ENCODE data around the gene GCLM. TPM values are rescaled to one million over a fixed set of nuclear protein-coding genes. Genes with fewer than 3 reads are reported as not detected.

GCLM gene
- total and polyA plus RNA-seq, 2 of the 4 experiments (the other 2 are of a cell fraction), result 15.5 to 20.1 TPM

GRCh38 chr1:93888900-93889299 lies 20.3 kb downstream of the GCLM start:
- no peak overlapping the region for H2BK20ac ChIP-seq (ENCODE audit: low read depth, low read length)
- H3K36me3 ChIP-seq (ENCODE audit: control insufficient read depth, insufficient read depth, low read length), result peaks cover 11% of the 10 kb centered on the region
- H3K4ac ChIP-seq (ENCODE audit: low read depth, low read length), result no peak overlapping the region
- no peak overlapping the region for H3K27ac ChIP-seq (ENCODE audit: insufficient read depth, low read length)
- H2BK5ac ChIP-seq (ENCODE audit: low read depth, low read length, poor library complexity, severe bottlenecking), result no peak overlapping the region
- no peak for TF ChIP-seq FOS (IDR thresholded peaks at IDR 0.05; ENCODE audit: low read depth, low read length)
- no peak for TF ChIP-seq RAD21 (IDR thresholded peaks at IDR 0.05; ENCODE audit: low read length)
- no peak for TF ChIP-seq MXI1 (IDR thresholded peaks at IDR 0.05; ENCODE audit: borderline replicate concordance, low read depth, low read length)
- TF ChIP-seq RCOR1 (IDR thresholded peaks at IDR 0.05; ENCODE audit: insufficient replicate concordance, low read length), result no peak
- no peak for TF ChIP-seq POLR2A (IDR thresholded peaks at IDR 0.05; ENCODE audit: low read depth, low read length)
- no peak for TF ChIP-seq MAZ (IDR thresholded peaks at IDR 0.05; ENCODE audit: borderline replicate concordance, low read depth, low read length)
- no peak for TF ChIP-seq CHD1 (IDR thresholded peaks at IDR 0.05; ENCODE audit: low read depth, low read length)
- TF ChIP-seq NFE2L2 (IDR thresholded peaks at IDR 0.05; ENCODE audit: low read depth, low read length), result no peak
- TF ChIP-seq, protein P1, sequence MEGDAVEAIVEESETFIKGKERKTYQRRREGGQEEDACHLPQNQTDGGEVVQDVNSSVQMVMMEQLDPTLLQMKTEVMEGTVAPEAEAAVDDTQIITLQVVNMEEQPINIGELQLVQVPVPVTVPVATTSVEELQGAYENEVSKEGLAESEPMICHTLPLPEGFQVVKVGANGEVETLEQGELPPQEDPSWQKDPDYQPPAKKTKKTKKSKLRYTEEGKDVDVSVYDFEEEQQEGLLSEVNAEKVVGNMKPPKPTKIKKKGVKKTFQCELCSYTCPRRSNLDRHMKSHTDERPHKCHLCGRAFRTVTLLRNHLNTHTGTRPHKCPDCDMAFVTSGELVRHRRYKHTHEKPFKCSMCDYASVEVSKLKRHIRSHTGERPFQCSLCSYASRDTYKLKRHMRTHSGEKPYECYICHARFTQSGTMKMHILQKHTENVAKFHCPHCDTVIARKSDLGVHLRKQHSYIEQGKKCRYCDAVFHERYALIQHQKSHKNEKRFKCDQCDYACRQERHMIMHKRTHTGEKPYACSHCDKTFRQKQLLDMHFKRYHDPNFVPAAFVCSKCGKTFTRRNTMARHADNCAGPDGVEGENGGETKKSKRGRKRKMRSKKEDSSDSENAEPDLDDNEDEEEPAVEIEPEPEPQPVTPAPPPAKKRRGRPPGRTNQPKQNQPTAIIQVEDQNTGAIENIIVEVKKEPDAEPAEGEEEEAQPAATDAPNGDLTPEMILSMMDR (conservative IDR thresholded peaks at IDR 0.05; ENCODE audit: low read depth, low read length), result no peak
- H3K4me3 ChIP-seq (ENCODE audit: insufficient read depth, low read depth, low read length), result no peak overlapping the region
- H3K56ac ChIP-seq (ENCODE audit: extremely low read depth, insufficient read depth, low read length), result no peak overlapping the region
- no peak overlapping the region for H3K9ac ChIP-seq (ENCODE audit: low read depth, low read length)
- H4K20me1 ChIP-seq (ENCODE audit: insufficient read depth, low read length), result no peaks in the 10 kb centered on the region
- no peak overlapping the region for H2BK120ac ChIP-seq (ENCODE audit: low read depth, low read length)
- no peak overlapping the region for H4K8ac ChIP-seq (ENCODE audit: low read depth in 2 of 2, low read length in 2 of 2)
- no peaks in the 10 kb centered on the region for H3K4me1 ChIP-seq (ENCODE audit: control insufficient read depth, insufficient read depth, low read length)
- no peak overlapping the region for H2AK9ac ChIP-seq (replicated peaks; ENCODE audit: low read depth, low read length, poor library complexity)
- H3K9me1 ChIP-seq (ENCODE audit: insufficient read depth, low read length), result no peaks in the 10 kb centered on the region; the same call in 1 of the 2 replicates
- CTCF ChIA-PET, result interaction anchor here (1.4 kb wide), 1 partner anchor 447 kb away, joined by 3 read pairs; no protein-coding TSS in a partner anchor
- no peaks in the 10 kb centered on the region for H3K27me3 ChIP-seq (ENCODE audit: control insufficient read depth, insufficient read depth, low read length)
- DNase-seq (no peak), ATAC-seq (ENCODE audit: low read depth) (no peak)
- H3K14ac ChIP-seq (replicated peaks; ENCODE audit: low read depth, low read length), result no peak overlapping the region
- H4K5ac ChIP-seq (ENCODE audit: low read depth, low read length), result no peak overlapping the region
- WGBS, 2 experiments (ENCODE audit: extremely low coverage in 2 of 2, insufficient read length in 1 of 2), result no CpG with 5 or more reads among the region's 6 CpGs
- in situ Hi-C loops (cut with MboI; ENCODE audit: low sequenced_read_pairs), result loop anchor here (25.0 kb wide), 1 partner anchor 448 kb away; no protein-coding TSS in a partner anchor
- dilution Hi-C loops (cut with HindIII; ENCODE audit: low sequenced_read_pairs, unreplicated experiment), result no loop called here
- no peaks in the 10 kb centered on the region for H3K9me3 ChIP-seq (ENCODE audit: control insufficient read depth, insufficient read depth, low read length)
- BruUV-seq (replicated peaks), result no TSS peak
- H2AK5ac ChIP-seq (ENCODE audit: low read depth, low read length), result no peak overlapping the region
- no peak overlapping the region for H3K23ac ChIP-seq (ENCODE audit: low read depth, low read length)
- no peak overlapping the region for H4K91ac ChIP-seq (ENCODE audit: insufficient read depth, low read depth, low read length)
- no peak overlapping the region for H2AFZ ChIP-seq (replicated peaks; ENCODE audit: low read length, poor library complexity)
- intact Hi-C loops (cut with micrococcal nuclease), result no loop called here
- no peak overlapping the region for H2BK15ac ChIP-seq (ENCODE audit: low read depth, low read length)
- peaks cover 3 to 13% of the 10 kb centered on the region in 2 experiments; a peak in 2 of 4 replicates for H3K79me1 ChIP-seq (ENCODE audit: low read depth in 1 of 2, low read length in 2 of 2)
- no peak overlapping the region for H3K4me2 ChIP-seq (ENCODE audit: low read depth, low read length)
- POLR2A ChIA-PET (ENCODE audit: unreplicated experiment), result no interaction called here
- no peak overlapping the region for H3K18ac ChIP-seq (ENCODE audit: low read depth, low read length)
